Endothelial cell of umbilical vein (primary cell): ENCODE results near the gene PRKCQ. TPM values are rescaled to one million over a fixed set of nuclear protein-coding genes. Genes with fewer than 3 reads are reported as not detected.

Experiments used
- BruUV-seq: library from RNA; stranded (reverse); fragments of 400-500 nt; replicated peaks from 2 replicates; lab custom pipeline; 2021; lab: Mats Ljungman, UMichigan
- CTCF ChIA-PET: fragments of 300-600, 350-600 bp; sonication (Branson Sonifier 250); formaldehyde crosslinking; loops from one replicate; lab custom pipeline; 2021; ENCODE audit warnings: antibody characterized with exemption, inconsistent platforms; lab: Charles Lee
- POLR2A ChIA-PET: fragments of 300-600, 350-600 bp; sonication (Branson Sonifier 250); formaldehyde crosslinking; loops from one replicate; lab custom pipeline; 2021; ENCODE audit warnings: antibody characterized with exemption, inconsistent platforms; lab: Charles Lee
- DNase-seq: peaks from one replicate; pipeline ENCODE4 v3.0.0-alpha.2; 2011; ENCODE audit warnings: low read depth, low spot score
- FAIRE-seq: peaks from 2 replicates; lab custom pipeline; 2011; peaks lifted over from hg19 to GRCh38; lab: Jason Lieb, UNC
- H2AFZ ChIP-seq: 2 replicates; pipeline ENCODE4 v1.6.0; 2012; ENCODE audit warnings: low read depth, low read length, control low read depth, inconsistent platforms
- H3K27ac ChIP-seq: 2 replicates; pipeline ENCODE4 v1.5.1; 2011; ENCODE audit warnings: low read depth, mild to moderate bottlenecking, control low read depth, low read length, moderate library complexity; ENCODE audit not compliant: insufficient read depth
- H3K27me3 ChIP-seq, 2 experiments: 2 replicates each; pipeline versions ENCODE4 v1.6.0 to v1.6.1; 2011; ENCODE audit warnings: low read length in 2 of 2, mixed read lengths in 1 of 2; ENCODE audit not compliant: control insufficient read depth in 2 of 2, insufficient read depth in 2 of 2
- H3K36me3 ChIP-seq, 2 experiments: 2 replicates in 1 of 2; 3 replicates in 1 of 2; pipeline ENCODE4 v1.5.1; 2011; ENCODE audit warnings: low read length in 2 of 2, mild to moderate bottlenecking in 1 of 2, moderate library complexity in 1 of 2; ENCODE audit not compliant: control insufficient read depth in 2 of 2, insufficient read depth in 2 of 2; ENCODE audit errors: extremely low read depth in 1 of 2
- H3K4me1 ChIP-seq: 3 replicates; pipeline ENCODE4 v1.5.1; 2011; ENCODE audit warnings: mild to moderate bottlenecking, low read length; ENCODE audit not compliant: control insufficient read depth, insufficient read depth; ENCODE audit errors: extremely low read depth
- H3K4me2 ChIP-seq: 2 replicates; pipeline ENCODE4 v1.6.1; 2011; ENCODE audit warnings: low read length, control low read depth, mixed read lengths; ENCODE audit not compliant: insufficient read depth
- H3K4me3 ChIP-seq, 3 experiments: fragments of 200-600 bp in 1 of 3; sonication (generic), shearing (Covaris generic) in 1 of 3; replicated peaks in 1 of 3; 2 replicates each; pipeline ENCODE4 v1.5.1; 2011 to 2016; ENCODE audit warnings: control low read depth in 3 of 3, low read length in 3 of 3, mild to moderate bottlenecking in 2 of 3, inconsistent platforms in 1 of 3, low read depth in 1 of 3, moderate library complexity in 1 of 3; ENCODE audit not compliant: insufficient read depth in 1 of 3
- H3K79me2 ChIP-seq: 2 replicates; pipeline ENCODE4 v1.6.0; 2012; ENCODE audit warnings: low read length, inconsistent platforms; ENCODE audit not compliant: control insufficient read depth, insufficient read depth
- H3K9ac ChIP-seq: replicated peaks from 2 replicates; pipeline ENCODE3; 2011; ENCODE audit warnings: low read length, control low read depth; ENCODE audit not compliant: insufficient read depth; ENCODE audit errors: extremely low read depth
- H3K9me1 ChIP-seq: replicated peaks from 3 replicates; pipeline ENCODE4 v1.6.0; 2011; ENCODE audit warnings: mild to moderate bottlenecking, low read length; ENCODE audit not compliant: control insufficient read depth, insufficient read depth; ENCODE audit errors: extremely low read depth
- H3K9me3 ChIP-seq: replicated peaks from 2 replicates; pipeline ENCODE4 v1.5.1; 2012; ENCODE audit warnings: low read length, inconsistent platforms; ENCODE audit not compliant: control insufficient read depth, insufficient read depth
- H4K20me1 ChIP-seq: replicated peaks from 2 replicates; pipeline ENCODE3; 2011; ENCODE audit warnings: mild to moderate bottlenecking, low read length; ENCODE audit not compliant: control insufficient read depth, insufficient read depth; ENCODE audit errors: extremely low read depth
- CTCF ChIP-seq, 2 donors: IDR thresholded peaks; 1 replicate in 1 of 2; 2 replicates in 1 of 2; pipeline ENCODE4 v1.5.1; 2011; ENCODE audit warnings: low read length in 2 of 2, mild to moderate bottlenecking in 2 of 2, moderate library complexity in 2 of 2, control low read depth in 1 of 2, inconsistent platforms in 1 of 2, low read depth in 1 of 2; ENCODE audit not compliant: insufficient read depth in 1 of 2; ENCODE audit errors: extremely low read depth in 1 of 2
- EZH2 ChIP-seq: IDR thresholded peaks from 2 replicates; pipeline ENCODE4 v1.6.1; 2012; ENCODE audit warnings: borderline replicate concordance, low read depth, mild to moderate bottlenecking, moderate library complexity, low read length, inconsistent platforms; ENCODE audit not compliant: severe bottlenecking
- FOS ChIP-seq: IDR thresholded peaks from 2 replicates; pipeline ENCODE4 v1.6.1; 2011; ENCODE audit warnings: mild to moderate bottlenecking, low read length, moderate library complexity, borderline replicate concordance; ENCODE audit not compliant: insufficient read depth
- GATA2 ChIP-seq: IDR thresholded peaks from 2 replicates; pipeline ENCODE4 v1.7.0; 2011; ENCODE audit warnings: low read depth, mild to moderate bottlenecking, moderate library complexity, mixed read lengths, low read length; ENCODE audit not compliant: insufficient read length, insufficient read depth
- JUN ChIP-seq: IDR thresholded peaks from 2 replicates; pipeline ENCODE4 v1.6.1; 2011; ENCODE audit warnings: borderline replicate concordance, low read depth; ENCODE audit not compliant: insufficient read length, insufficient read depth
- MAX ChIP-seq: IDR thresholded peaks from 2 replicates; pipeline ENCODE4 v1.6.1; 2011; ENCODE audit not compliant: insufficient read depth, insufficient read length
- MYC ChIP-seq: IDR thresholded peaks from one replicate; pipeline ENCODE4 v1.6.1; 2011; ENCODE audit warnings: mild to moderate bottlenecking, low read depth, low read length
- POLR2A ChIP-seq: IDR thresholded peaks from 2 replicates; pipeline ENCODE4 v1.6.1; 2012; ENCODE audit warnings: low read depth, mild to moderate bottlenecking, control low read depth, low read length
- POLR2AphosphoS5 ChIP-seq: IDR thresholded peaks from 2 replicates; pipeline ENCODE4 v1.6.1; 2012; ENCODE audit warnings: low read depth, mild to moderate bottlenecking, control low read depth, low read length, moderate library complexity; ENCODE audit not compliant: insufficient read depth
- dilution Hi-C: fragments of 300-500 bp; cut with MboI; formaldehyde crosslinking; loops from one replicate; pipeline ENCODE4 v1.15.0; 2019; ENCODE audit warnings: low sequenced_read_pairs; ENCODE audit not compliant: extremely low pct_ligation_motif_present
- intact Hi-C: fragments of 100-400 bp; cut with micrococcal nuclease; formaldehyde crosslinking; loops from one replicate; pipeline ENCODE4 v1.10.0; 2022
- polyA plus RNA-seq, 4 experiments: library from polyadenylated mRNA; depleted of rRNA in 3 of 4; stranded (reverse) in 3 of 4; unstranded in 1 of 4; fragments of >200 nt; gene quantifications; 2 replicates each; pipeline versions ENCODE4 v1.2.1 to v1.2.3, GENCODE V29; 2011 to 2012; ENCODE audit warnings: missing spikeins in 1 of 4
- total RNA-seq: library from RNA; stranded (reverse); gene quantifications from 2 replicates; pipeline ENCODE4 v1.2.3, GENCODE V29; 2021

The PRKCQ gene
- total and polyA plus RNA-seq, 2 donors (not counting 3 experiments of a cell fraction or from before 2014, with no cell fraction given): 0.32 to 0.55 TPM

GRCh38 chr10:6512182-6512581, 67.9 kb downstream of the PRKCQ start:
- Histone ChIP-seq H3K36me3 (no peaks in the 10 kb centered on the region), H2AFZ (no peak overlapping the region), H4K20me1 (no peaks in the 10 kb centered on the region), H3K4me3 (no peak overlapping the region), H3K4me2 (no peak overlapping the region), H3K4me1 (no peaks in the 10 kb centered on the region), H3K27me3 (no peaks in the 10 kb centered on the region), H3K27ac (no peak overlapping the region), H3K79me2 (no peaks in the 10 kb centered on the region), H3K9me1 (no peaks in the 10 kb centered on the region), H3K9me3 (no peaks in the 10 kb centered on the region), H3K9ac (no peak overlapping the region)
- intact Hi-C loops: no loop called here
- DNase-seq (no peak), FAIRE-seq (no peak)
- BruUV-seq: no TSS peak
- CTCF ChIA-PET: no interaction called here
- TF ChIP-seq EZH2: no peak
- no peak for TF ChIP-seq JUN
- TF ChIP-seq POLR2A: no peak
- TF ChIP-seq MYC: no peak
- TF ChIP-seq MAX: no peak
- TF ChIP-seq POLR2AphosphoS5: no peak
- no peak for TF ChIP-seq CTCF (IDR thresholded peaks at IDR 0.05; ENCODE audit: extremely low read depth in 1 of 2, insufficient read depth in 1 of 2, low read depth in 1 of 2, low read length in 2 of 2)
- no peak for TF ChIP-seq FOS
- TF ChIP-seq GATA2: no peak
- dilution Hi-C loops: no loop called here
- POLR2A ChIA-PET: no interaction called here
